NK-92 (cell line): ENCODE results near the gene WDR17.

ENCODE experiments used
- DNase-seq: peaks from one replicate; lab custom pipeline; 2025; ENCODE audit not compliant: unreplicated experiment; lab: John Stamatoyannopoulos, UW

WDR17 gene

DNA sequence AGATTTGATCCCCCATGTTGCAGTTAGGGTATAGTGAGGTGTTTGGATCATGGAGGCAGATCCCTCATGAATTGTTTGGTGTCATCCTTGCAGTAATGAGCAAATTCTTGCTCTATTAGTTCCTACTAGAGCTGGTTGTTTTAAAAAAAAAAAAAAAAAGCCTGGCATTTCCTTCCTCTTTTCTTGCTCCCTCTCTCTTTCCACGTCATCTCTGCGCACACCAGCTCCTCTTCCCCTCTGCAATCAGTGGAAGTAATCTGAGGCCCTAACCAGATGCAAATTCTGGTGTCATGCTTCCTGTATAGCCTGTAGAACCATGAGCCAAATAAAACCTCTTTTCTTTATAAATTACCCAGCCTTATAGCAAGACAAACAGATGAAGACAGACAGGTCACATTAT lies 24.5 kb downstream of the WDR17 start:
- DNase-seq, result no peak

DNA sequence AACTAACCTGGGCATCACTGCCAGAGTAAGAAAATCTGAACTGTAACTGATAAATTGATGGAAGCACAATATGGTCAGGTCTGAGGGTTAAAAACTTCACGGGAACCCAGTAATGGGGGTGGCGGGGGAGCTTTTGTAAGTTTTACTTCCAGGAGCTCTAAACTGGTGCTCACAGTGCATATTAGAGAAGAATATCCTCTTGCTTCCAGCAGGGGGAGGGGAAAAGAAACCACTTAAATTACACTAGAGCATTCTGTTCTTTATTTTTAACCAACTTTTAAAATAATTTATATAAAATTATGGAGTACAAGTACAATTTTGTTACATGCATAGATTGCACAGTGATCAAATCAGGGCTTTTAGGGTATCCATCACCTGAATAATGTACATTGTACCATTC lies 33.7 kb downstream of the WDR17 start:
- DNase-seq, result no peak

DNA sequence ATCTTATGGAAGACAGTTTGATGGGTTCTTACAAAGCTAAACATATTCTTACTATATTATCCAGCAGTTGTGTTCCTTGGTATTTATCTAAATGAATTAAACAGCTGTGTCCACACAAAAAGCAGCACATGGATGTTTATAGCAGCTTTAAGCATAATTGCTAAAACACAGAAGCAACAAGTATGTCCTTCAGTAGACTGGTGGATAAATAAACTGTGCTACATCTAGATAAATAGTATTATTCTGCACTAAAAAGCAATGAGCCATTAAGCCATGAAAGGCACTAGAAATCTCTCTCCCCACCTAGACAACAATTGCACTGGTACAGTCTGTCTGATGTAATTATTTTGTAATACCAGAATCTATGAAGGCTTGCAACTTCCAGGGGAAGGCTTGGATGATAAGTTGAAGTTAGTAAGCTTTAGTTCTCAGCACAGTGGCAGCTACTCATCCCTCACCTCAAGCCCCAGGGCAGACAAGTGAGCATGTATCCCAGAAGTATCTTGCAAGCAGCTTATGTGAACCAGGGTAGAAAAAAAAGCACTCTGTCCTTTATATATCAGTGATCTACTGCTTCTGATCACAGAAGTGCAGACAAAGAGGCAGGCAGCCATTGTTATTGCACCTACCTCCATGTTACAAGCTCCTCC lies 36.9 kb downstream of the WDR17 start:
- no peak for DNase-seq

DNA sequence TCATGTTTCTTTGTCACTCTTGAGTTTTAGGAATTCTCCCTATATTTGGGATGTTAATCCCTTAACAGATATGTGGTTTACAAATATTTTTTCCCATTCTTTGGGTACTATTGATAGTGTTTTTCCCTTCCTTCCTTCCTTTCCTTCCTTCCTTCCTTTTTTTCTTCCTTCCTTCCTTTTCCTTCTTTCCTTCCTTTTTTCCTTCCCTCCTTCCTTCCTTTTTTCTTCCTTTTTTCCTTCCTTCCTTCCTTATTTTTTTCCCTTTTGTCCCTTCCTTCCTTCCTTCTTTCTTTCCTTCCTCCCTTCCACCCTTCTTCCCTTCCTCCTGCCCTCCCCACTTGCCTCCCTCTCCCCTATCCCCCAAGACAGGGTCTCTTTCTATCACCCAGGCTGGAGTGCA lies 42.1 kb downstream of the WDR17 start:
- DNase-seq, result no peak

DNA sequence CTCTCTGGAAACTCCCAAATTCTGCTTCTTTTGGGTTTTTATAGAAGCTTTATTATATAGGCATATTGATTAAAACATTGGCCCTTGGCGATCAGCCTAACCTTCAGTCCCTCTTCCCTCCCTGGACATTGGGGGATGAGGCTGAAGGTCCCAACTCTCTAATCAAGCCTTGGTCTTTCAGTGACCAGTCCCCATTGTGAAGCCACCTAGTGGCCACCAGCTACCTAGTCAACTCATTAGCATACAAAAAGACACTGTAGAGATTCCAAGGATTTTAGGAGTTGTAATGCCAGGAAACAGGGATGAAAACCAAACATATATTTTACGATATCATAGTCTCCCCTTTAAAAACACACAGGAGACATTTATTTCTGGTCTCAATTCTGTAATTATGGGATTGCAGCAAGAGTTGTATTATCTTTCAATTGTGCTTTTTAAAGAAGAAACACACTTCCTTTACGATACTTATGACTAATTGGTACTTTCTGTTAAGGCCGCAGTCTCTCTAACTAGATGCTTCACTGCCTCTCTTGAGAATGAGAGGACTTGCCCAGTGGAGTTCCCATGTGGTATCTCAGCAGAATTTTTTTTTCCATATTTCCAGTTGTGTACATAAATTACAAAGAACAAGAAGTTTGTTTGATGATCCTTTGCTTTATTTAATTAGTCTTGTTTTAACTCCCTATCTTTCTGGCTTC lies 58.2 kb downstream of the WDR17 start:
- no peak for DNase-seq

DNA sequence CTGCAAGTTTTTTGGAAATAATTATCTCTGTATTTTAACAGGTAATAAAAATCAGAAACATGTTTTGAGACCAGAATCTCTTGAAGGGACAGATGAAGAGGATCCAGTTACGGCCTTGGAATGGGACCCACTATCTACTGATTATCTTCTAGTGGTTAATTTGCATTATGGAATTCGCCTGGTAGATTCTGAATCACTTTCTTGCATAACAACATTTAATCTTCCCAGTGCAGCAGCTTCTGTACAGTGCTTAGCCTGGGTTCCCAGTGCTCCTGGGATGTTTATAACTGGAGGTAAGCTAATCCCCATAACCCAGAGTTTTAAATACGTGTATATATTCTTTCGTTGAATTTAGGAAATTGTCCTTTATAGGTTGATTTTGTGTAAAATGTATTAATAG lies 59.4 kb downstream of the WDR17 start:
- no peak for DNase-seq

DNA sequence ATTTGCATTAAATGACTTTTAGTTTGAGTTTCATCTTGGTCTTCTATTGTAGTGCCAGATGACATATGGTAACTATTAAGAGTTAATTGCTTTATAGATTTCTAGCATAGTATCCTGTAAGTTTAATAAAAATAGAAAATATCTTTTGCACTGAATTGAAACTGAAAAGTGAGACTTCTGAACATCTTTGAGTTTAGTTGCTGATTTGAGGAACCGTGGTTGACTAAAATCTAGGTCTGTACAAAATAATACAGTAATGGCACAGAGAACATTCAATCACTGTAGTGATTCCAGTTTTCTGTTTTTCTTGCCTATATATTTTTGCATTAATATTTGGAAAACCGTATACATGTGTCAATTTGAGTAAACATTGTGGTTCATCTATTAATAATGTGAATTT lies 69.0 kb downstream of the WDR17 start:
- no peak for DNase-seq

DNA sequence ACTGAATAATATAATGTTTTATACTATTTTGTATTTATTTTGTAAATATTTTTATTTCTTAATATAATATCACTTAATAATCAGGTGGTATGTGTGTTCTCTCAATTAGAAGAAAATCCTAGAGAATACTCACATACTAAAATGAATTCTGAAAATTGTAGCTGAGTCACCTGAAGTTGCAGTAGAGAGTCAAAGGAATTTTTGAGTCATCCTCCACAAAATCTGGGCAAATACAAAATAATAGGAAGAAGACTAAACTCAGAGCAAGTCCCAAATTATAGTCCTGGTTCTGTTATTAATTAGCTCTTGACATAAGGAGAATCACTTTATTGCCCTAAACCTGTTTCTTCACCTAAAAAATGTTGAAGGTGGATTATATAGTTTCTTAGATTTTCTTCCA lies 72.0 kb downstream of the WDR17 start:
- DNase-seq, result no peak

DNA sequence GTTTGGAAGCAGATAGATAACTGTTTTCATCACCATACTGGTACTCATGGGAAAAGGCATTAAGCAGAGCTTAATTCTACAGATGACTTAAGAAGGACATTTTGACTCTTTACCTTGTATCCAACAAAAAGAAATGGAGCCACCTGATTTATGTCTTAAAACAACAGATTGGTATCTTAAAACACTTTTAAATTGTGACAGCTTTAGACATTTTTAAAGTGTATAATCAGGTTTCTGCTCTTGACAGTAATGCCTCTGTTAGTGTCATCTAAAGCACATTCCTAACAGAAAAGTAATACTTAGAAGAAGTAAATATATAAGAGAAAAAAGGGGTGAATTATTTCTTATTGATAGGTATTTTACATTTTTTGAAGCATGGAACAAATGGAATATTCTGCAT lies 73.9 kb downstream of the WDR17 start:
- DNase-seq, result no peak

DNA sequence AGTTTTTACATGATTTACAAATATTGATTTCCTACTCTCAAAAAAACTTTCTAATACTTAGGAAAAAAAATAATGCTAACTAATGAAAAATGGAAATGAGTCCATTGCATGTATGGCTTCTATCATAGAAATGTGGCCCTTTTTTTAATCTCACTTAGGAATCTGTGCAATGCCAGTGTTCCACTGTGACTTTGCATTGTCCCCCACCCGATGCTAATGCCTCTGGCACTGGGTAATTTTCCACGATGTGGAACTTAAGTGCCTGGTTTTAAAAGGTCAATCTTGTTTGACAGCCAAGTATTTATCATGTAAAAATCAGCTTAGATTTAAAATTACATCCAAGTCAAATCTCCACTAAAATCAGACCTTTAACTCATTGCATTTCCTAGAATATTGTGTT lies 76.6 kb downstream of the WDR17 start:
- no peak for DNase-seq

DNA sequence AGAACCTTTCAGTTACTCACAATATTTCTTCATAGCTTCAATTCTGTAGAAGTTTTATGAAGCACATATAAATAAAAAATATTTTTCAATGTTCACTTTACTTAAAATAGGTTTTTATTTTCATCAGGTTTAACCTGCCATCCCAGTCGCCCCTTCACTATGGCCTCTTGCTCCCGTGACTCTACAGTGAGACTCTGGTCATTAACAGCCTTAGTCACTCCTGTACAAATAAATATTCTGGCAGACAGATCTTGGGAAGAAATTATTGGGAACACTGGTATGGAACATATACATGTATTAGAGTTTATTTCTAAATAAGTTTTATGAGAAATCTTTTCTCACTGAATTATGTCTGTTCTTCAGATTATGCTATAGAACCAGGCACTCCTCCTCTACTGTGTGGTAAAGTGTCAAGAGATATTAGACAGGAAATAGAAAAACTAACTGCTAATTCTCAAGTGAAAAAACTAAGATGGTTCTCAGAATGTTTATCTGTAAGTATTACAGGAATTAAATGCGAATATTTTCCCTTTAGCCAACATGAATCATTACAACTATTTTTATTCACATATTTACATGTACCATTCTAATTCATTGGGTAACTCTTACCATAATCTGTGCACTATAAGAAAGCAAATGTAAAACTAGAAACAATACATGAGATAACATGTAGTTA lies 84.2 kb downstream of the WDR17 start:
- no peak for DNase-seq

DNA sequence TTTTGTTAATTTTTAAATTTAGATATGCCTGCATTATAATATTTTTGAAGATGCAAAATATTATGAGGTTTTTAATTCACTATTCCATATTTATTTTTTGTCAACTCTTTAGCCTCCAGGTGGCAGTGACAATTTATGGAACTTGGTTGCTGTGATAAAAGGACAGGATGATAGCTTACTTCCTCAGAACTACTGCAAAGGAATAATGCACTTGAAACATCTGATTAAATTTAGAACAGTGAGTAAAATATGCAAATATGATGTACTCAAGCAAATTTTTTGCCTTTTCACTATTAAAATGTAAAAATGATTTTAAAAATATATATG lies 84.7 kb downstream of the WDR17 start:
- DNase-seq, result no peak

DNA sequence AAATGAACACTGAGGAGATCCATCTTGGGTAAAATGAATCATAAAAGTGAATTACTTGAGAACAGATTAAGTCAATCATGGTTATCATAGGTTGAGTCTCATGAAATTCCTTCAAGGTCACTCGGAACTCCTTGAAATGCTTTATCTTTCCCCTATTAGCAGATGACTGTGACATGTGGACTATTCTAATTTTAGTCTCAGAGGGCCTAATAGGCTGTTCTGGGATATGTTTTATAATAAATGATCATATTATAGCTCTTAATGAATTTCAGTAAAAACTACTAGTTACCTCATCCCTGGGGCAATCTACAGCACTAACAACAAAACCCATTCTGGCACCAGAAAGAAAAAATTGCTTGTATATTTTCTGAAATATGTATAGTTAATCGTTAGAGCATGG lies 85.1 kb downstream of the WDR17 start:
- no peak for DNase-seq

DNA sequence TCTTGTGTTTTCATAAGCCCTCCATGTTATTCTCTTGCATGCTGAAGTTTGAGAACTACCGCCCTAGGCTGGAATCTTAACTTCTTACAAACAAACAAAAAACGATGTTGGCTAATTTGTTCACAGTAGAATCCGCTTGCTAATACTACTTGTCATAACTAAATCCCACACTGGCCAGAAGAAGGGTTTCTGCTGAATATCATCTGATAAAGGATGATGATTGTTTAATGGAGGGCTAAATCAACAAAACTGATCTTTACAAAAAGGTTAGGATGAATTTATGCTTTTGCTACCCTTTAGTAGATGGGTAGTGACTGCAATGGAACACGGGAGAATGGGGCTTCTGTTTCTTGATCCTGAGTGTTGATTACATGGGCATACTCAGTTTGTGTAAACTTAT lies 87.5 kb downstream of the WDR17 start:
- DNase-seq, result no peak

DNA sequence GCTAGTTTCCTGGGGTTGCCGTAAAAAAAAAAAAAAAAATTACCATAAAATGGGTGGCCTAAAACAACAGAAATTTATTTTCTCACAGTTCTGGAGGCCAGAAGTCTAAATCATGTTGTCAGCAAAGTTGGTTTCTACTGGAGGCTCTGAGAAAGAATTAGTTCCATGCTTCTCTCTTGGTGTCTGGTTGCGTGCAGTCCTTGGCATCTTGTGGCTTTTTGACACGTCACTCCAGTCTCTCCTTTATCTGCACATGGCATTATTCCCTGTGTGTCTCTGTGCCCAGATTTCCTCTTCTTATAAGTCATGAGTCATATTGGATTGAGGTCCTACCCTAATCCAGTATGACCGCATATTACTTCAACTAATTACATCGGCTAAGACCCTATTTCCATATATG lies 91.0 kb downstream of the WDR17 start:
- DNase-seq, result no peak

DNA sequence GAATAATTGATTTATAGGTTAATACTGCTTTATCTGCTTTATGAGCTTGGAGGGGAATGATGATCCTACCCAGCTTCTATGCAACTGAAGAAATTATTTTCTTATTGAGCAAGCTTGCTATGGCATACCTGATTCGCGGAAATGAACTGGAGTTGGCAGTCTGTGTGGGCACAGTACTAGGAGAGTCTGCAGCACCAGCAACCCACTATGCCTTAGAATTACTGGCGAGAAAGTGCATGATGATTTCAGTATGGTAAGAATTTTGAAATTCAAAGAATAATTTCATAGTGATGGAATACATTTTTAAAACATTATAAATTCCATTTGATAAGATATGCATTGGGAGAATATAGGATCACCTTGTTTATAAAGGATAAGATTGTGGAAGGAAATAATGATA lies 97.4 kb downstream of the WDR17 start:
- no peak for DNase-seq

DNA sequence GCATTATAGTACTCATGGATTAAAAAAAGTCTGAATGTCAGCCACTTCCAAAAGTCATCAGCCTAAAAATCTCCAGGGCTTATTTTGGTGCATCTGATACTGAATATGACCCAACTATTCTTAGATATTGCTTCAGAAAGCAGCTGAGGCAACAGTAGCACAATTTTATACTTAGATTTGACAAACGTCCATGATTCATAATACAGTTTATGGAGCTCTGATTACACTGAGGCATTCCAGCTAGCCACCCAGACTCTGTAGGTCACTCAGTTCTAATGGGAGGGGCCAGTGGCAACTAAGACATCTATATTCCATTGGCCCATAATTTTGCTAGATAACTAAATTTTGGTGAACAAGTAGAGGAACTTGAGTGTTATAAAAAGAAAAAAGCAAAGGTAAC lies 119.4 kb downstream of the WDR17 start:
- DNase-seq, result no peak

DNA sequence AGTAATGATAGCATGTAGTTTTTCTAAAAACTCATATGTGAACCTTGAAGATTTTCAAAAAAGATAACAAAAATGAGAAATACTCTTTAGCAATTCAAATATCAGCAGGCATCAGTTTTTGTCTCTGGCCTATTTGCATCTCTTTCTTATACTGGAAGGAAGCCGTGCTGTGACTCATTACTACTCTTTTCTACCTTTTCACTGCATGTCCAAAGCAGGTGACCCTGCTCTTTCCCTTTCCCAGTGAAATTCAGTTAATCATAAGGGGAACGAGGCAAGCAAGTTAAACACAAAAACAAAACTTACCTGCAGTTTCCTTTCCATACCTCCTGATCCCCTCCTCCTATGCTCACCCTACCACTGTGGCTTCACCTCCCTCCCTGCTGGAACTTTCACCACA lies 120.4 kb downstream of the WDR17 start:
- DNase-seq, result no peak

DNA sequence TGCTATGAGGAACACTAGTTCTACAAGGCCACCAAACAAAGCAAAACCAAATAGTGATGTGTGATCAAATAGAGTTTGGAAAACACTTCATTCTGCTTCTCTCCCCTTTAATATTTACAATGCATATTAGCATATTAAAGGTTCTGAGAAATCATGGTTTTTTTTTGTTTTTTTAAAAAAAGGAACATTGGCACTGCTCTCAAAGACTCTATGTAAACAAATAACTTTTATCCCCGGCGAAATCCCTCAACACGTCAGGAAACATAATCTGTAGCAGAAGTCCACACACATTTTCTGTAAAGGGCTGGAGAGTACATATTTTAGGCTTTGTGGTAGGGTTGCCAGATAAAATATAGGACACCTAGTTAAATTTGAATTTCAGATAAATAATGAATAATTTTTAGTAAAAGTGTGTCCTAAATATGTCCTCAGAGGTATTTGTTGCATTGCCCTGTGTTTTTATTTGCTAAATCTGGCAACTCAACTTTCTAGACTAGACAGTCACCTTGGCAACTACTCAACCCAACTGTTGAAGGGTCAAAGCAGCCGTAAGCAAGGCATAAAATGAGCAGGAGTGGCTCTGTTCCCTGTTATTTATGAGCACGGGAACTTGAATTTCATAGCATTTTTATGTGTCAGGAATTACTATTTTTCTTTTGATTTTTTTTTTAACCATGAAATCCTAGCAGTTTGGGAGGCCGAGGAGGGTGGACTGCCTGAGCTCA lies 121.2 kb downstream of the WDR17 start:
- no peak for DNase-seq

DNA sequence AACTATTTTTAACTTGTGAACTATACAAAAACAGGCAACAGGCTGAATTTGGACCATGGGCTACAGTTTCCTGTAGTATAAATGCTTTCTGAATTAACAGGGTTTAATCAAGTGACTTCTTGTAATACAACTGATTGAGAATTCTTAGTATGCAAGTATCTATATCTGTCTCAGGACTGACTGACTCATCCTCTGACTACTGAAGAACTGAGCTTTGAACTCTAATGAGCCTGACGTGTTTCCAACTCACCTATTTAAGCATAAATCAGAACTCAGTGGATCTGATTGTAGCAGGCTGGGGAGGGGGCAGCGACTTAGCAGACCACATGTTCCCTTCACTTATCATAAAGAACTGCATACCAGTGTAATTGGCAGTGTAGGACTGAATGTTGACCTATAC lies 122.0 kb downstream of the WDR17 start:
- no peak for DNase-seq

DNA sequence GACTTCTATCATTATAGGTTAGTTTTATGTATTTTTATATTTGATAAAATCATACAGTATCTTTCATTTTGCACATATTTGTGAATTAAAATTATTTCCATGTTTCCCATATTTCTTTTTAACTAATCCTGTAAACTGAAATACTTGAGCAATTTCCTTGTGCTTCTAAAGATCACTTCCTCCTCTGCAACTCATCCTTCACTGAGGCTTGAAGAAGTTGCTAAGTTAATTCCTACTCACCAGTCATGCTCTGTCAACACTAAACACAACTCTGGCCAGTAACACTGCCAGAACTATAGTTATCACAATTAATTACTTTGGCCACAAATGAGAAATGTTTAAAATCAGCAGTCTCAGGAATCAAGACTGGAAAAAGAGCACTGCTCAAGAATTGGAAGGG lies 123.0 kb downstream of the WDR17 start:
- DNase-seq, result no peak
